ENCODE measurements around the gene KLHL29.

DNA sequence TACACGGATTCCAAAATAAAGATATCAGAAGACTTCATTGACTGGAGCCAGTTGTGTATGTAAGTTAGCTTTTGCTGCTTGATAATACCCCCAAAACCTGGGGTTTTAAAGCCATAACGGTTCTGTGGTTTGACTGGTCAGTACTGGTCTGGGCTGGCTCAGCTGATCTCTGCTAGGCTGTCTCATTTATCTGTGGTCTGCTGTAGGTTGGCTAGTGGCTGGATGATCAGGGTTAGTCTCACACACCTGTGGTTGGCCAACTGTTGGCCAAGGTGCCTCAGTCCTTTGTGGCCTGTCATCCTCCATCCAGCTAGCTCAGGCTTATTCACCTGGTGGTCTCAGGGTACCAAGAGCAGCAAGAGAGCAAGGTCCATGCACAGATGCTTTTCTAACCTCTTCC lies 183.2 kb downstream of the KLHL29 start:
- TF ChIP-seq, protein P1, sequence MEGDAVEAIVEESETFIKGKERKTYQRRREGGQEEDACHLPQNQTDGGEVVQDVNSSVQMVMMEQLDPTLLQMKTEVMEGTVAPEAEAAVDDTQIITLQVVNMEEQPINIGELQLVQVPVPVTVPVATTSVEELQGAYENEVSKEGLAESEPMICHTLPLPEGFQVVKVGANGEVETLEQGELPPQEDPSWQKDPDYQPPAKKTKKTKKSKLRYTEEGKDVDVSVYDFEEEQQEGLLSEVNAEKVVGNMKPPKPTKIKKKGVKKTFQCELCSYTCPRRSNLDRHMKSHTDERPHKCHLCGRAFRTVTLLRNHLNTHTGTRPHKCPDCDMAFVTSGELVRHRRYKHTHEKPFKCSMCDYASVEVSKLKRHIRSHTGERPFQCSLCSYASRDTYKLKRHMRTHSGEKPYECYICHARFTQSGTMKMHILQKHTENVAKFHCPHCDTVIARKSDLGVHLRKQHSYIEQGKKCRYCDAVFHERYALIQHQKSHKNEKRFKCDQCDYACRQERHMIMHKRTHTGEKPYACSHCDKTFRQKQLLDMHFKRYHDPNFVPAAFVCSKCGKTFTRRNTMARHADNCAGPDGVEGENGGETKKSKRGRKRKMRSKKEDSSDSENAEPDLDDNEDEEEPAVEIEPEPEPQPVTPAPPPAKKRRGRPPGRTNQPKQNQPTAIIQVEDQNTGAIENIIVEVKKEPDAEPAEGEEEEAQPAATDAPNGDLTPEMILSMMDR (IDR thresholded peaks at IDR 0.05): no peak
- TF ChIP-seq POLR2A (IDR thresholded peaks at IDR 0.05): no peak

Measured in thyroid gland (tissue), 4 donors.